GM10266 (cell line): ENCODE data around the gene ADAM33.

Experiments
- DNase-seq: peaks from one replicate; pipeline ENCODE4 v3.0.0; 2012; ENCODE audit errors: extremely low spot score
- TF ChIP-seq, protein P1 (sequence below): IDR thresholded peaks from 2 replicates; pipeline ENCODE4 v1.5.1; 2012; ENCODE audit warnings: mild to moderate bottlenecking, low read depth; ENCODE audit not compliant: control insufficient read depth, insufficient read depth; ENCODE audit errors: missing control alignments

Gene ADAM33

GRCh38 chr20:3640259-3640658, 41.6 kb downstream of the ADAM33 start:
- TF ChIP-seq, protein P1, sequence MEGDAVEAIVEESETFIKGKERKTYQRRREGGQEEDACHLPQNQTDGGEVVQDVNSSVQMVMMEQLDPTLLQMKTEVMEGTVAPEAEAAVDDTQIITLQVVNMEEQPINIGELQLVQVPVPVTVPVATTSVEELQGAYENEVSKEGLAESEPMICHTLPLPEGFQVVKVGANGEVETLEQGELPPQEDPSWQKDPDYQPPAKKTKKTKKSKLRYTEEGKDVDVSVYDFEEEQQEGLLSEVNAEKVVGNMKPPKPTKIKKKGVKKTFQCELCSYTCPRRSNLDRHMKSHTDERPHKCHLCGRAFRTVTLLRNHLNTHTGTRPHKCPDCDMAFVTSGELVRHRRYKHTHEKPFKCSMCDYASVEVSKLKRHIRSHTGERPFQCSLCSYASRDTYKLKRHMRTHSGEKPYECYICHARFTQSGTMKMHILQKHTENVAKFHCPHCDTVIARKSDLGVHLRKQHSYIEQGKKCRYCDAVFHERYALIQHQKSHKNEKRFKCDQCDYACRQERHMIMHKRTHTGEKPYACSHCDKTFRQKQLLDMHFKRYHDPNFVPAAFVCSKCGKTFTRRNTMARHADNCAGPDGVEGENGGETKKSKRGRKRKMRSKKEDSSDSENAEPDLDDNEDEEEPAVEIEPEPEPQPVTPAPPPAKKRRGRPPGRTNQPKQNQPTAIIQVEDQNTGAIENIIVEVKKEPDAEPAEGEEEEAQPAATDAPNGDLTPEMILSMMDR: no peak
- DNase-seq: no peak

- TF ChIP-seq, protein P1: no peak
These were observed 46.5 kb downstream of the ADAM33 start for GRCh38 chr20:3635346-3635745.

GRCh38 chr20:3633913-3634478, 47.8 kb downstream of the ADAM33 start:
- TF ChIP-seq, protein P1: no peak
- no peak for DNase-seq

More at GRCh38 chr20:3635346-3635745, 46.5 kb downstream of the ADAM33 start:
- DNase-seq: no peak

DNA sequence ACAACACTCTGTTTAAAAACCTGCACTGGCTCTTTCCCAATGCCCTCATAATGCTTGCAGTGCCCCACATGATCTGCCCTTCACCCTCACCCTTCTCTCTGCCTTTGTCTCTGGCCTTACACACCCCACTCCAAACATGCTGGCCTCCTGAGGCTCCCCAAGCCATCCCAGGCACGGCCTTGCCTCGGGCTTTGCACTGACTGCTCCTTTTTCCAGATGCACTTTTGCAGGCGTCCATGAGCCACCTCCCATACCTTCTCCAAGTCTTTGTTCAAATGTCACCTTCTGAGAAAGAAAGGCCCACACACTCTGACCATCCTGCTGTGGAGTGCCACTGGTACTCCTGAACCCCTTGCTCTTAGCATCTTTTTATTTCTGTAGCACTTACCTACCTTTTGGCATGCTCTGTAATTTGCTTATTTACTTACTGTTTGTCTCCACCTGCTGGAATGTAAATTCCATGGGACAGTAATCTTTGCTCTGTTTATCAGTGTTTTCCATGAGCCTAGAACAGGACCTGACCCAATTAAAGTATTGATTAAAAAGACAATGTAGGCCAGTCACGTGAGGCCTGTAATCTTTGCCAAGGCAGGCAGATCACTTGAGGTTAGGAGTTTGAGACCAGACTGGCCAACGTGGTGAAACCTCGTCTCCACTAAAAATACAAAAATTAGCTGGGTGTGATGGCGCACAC, 49.4 kb downstream of the ADAM33 start:
- TF ChIP-seq, protein P1: no peak
- DNase-seq: no peak

DNA sequence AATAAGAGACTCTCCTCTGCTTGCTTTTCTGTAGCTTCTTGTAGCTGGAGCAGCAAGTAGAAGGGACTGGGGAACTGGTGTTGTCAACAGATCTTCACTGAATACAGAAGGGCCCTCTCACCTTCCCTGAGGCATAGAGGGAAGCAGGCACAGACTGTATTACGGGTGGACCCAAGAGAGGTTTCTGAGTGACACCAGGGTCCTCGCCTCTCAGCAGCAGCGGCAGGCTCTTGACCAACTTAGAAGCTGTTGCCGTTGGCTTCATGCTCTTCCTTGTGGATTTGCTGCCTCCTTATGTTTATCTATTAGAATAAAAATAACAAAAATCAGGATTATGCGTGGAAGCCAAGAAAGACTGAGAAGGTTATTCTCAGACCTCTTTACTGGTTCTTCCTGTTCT, 50.3 kb downstream of the ADAM33 start:
- TF ChIP-seq, protein P1: no peak
- DNase-seq: no peak

GRCh38 chr20:3630429-3630828, 51.4 kb downstream of the ADAM33 start:
- no peak for DNase-seq
- TF ChIP-seq, protein P1: no peak

- no peak for DNase-seq
- TF ChIP-seq, protein P1: no peak
These were observed 51.9 kb downstream of the ADAM33 start for GRCh38 chr20:3629893-3630292.
